Lung (tissue), 12 donors: ENCODE measurements around the gene SMG6. TPM values are rescaled to one million over a fixed set of nuclear protein-coding genes. Genes with fewer than 3 reads are reported as not detected.

ENCODE experiments used
- ATAC-seq: fragments of 200-7000 bp; cut with Tn5 transposase; one replicate; pipeline ENCODE4 v1.9.1; 2020; ENCODE audit warnings: moderate number of reproducible peaks; ENCODE audit not compliant: insufficient read depth, low FRiP score
- DNase-seq, 3 donors: peaks; one replicate each; pipeline ENCODE4 v3.0.0-alpha.2; 2013 to 2017
- H3K27ac ChIP-seq, 2 donors: one replicate each; pipeline ENCODE4 v1.5.1; 2013; ENCODE audit warnings: mild to moderate bottlenecking in 2 of 2, moderate library complexity in 2 of 2, control low read depth in 1 of 2, inconsistent platforms in 1 of 2, low read depth in 1 of 2, low read length in 1 of 2
- H3K27me3 ChIP-seq, 3 donors: one replicate each; pipeline ENCODE4 v1.5.1; 2013; ENCODE audit warnings: low read length in 2 of 3; ENCODE audit not compliant: control insufficient read depth in 3 of 3, insufficient read depth in 3 of 3
- H3K36me3 ChIP-seq, 4 donors: one replicate each; pipeline ENCODE4 v1.5.1; 2013; ENCODE audit warnings: low read length in 4 of 4, mild to moderate bottlenecking in 1 of 4, moderate library complexity in 1 of 4; ENCODE audit not compliant: control insufficient read depth in 4 of 4, insufficient read depth in 4 of 4
- H3K4me1 ChIP-seq, 5 donors: one replicate each; pipeline ENCODE4 v1.5.1; 2013; ENCODE audit warnings: low read length in 5 of 5, mild to moderate bottlenecking in 2 of 5, moderate library complexity in 1 of 5; ENCODE audit not compliant: control insufficient read depth in 5 of 5, insufficient read depth in 5 of 5
- H3K4me3 ChIP-seq: one replicate; pipeline ENCODE4 v1.5.1; 2013; ENCODE audit warnings: mild to moderate bottlenecking, control low read depth, moderate library complexity
- H3K9ac ChIP-seq, 2 donors: one replicate each; pipeline ENCODE4 v1.5.1; 2013; ENCODE audit warnings: low read length in 2 of 2, control low read depth in 1 of 2; ENCODE audit not compliant: insufficient read depth in 1 of 2
- H3K9me3 ChIP-seq, 4 donors: one replicate each; pipeline ENCODE4 v1.5.1; 2013; ENCODE audit warnings: low read length in 3 of 4, mild to moderate bottlenecking in 1 of 4, moderate library complexity in 1 of 4; ENCODE audit not compliant: control insufficient read depth in 4 of 4, insufficient read depth in 3 of 4
- WGBS, 2 donors: extraction: QIAGEN DNeasy Blood & Tissue Kit; methylation state at CpG; one replicate each; pipeline ENCODE4 v1.1.7; 2013; 5-methylcytosine and 5-hydroxymethylcytosine counted together
- polyA plus RNA-seq, 2 donors: library from polyadenylated mRNA; stranded (reverse); fragments of 200-250 nt; gene quantifications; one replicate each; pipeline ENCODE4 v1.2.1, GENCODE V29; 2013
- total RNA-seq, 2 donors: library from RNA; depleted of rRNA in 1 of 2; stranded (reverse); fragments of >200 nt in 1 of 2; gene quantifications; one replicate each; pipeline ENCODE4 v1.2.1, GENCODE V29; 2014 to 2021
- TF ChIP-seq, protein P1 (sequence below): IDR thresholded peaks from 2 replicates; pipeline ENCODE4 v1.5.1; 2012; ENCODE audit warnings: mild to moderate bottlenecking; ENCODE audit errors: control extremely low read depth, extremely low read depth
- donor health status: control.
- donor health status: control.
- donor health status: Bipolar disorder and iron deficiency.
- donor health status: healthy.
- donor health status: DM: yes; HTN: yes; CAD: no.

The SMG6 gene
- total and polyA plus RNA-seq, 4 donors = 17.6 to 45.1 (median 28.9) TPM

GRCh38 chr17:2124391-2124790 lies 179.2 kb downstream of the SMG6 start:
- Histone ChIP-seq H3K27me3 (no peaks in the 10 kb centered on the region), H3K4me1 (peaks cover 15 to 38% (median 25%) of the 10 kb centered on the region in 5 donors), H3K27ac (peak overlapping the region; percentile 42 to 91), H3K9ac (peak overlapping the region in 1 of 2 donors; percentile 60), H3K9me3 (no peaks in the 10 kb centered on the region), H3K36me3 (peaks cover 0 to 3% (median 0%) of the 10 kb centered on the region in 4 donors), H3K4me3 (no peak overlapping the region)
- no peak for DNase-seq
- ATAC-seq = no peak
- TF ChIP-seq, protein P1, sequence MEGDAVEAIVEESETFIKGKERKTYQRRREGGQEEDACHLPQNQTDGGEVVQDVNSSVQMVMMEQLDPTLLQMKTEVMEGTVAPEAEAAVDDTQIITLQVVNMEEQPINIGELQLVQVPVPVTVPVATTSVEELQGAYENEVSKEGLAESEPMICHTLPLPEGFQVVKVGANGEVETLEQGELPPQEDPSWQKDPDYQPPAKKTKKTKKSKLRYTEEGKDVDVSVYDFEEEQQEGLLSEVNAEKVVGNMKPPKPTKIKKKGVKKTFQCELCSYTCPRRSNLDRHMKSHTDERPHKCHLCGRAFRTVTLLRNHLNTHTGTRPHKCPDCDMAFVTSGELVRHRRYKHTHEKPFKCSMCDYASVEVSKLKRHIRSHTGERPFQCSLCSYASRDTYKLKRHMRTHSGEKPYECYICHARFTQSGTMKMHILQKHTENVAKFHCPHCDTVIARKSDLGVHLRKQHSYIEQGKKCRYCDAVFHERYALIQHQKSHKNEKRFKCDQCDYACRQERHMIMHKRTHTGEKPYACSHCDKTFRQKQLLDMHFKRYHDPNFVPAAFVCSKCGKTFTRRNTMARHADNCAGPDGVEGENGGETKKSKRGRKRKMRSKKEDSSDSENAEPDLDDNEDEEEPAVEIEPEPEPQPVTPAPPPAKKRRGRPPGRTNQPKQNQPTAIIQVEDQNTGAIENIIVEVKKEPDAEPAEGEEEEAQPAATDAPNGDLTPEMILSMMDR = no peak
- 70 to 76% methylated on average over 6 of the region's 6 CpGs for WGBS, 2 donors

GRCh38 chr17:2123375-2124251 lies 180.0 kb downstream of the SMG6 start:
- H3K36me3 ChIP-seq = peaks cover 0 to 3% (median 0%) of the 10 kb centered on the region in 4 donors
- WGBS, 2 donors = 30 to 40% methylated on average over 7 of the region's 7 CpGs
- H3K9ac ChIP-seq = peak overlapping the region in 1 of 2 donors; percentile 60
- no peaks in the 10 kb centered on the region for H3K27me3 ChIP-seq
- H3K27ac ChIP-seq = peak overlapping the region; percentile 51 to 91
- TF ChIP-seq, protein P1 = no peak
- ATAC-seq (peak; percentile 61), DNase-seq (peak in 2 of 3 donors; percentile 58 to 69)
- H3K4me1 ChIP-seq = peaks cover 15 to 38% (median 25%) of the 10 kb centered on the region in 5 donors
- no peaks in the 10 kb centered on the region for H3K9me3 ChIP-seq
- H3K4me3 ChIP-seq = no peak overlapping the region

DNA sequence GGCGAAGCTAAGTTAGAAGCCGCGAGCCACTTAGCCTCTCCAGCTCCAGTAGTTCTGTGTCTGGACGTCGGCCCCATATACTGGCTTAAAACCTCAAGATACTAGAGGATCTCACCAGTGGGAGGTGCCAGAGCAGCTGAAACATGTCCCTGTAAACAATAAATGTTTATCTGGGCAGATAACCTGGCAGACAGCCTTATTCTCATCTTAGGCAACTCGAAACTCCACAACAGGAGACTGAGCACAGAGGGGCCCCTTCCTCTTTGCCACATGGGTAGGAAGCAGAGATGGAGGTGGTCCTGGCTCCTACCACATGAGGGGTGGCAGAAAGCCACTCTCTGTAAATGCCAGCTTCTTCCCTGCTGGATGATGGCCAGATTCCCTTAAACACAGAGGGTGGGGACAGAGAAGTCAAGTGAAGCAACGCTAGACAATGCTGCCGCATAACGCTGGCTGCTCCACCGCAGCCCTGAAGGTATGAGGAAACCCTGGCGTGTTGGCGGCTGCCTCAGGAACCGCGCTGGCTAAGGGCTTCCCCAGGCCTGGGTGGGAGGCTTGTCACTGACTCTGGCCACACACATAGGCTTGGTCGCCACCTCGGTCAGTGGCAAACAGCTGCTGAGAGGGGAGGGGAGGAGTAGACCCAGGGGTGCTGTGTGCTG lies 180.8 kb downstream of the SMG6 start:
- WGBS, 2 donors = 19 to 40% methylated on average over 16 of the region's 16 CpGs
- H3K9me3 ChIP-seq = no peaks in the 10 kb centered on the region
- H3K9ac ChIP-seq = peak overlapping the region; percentile 9 to 58

More for the DNA sequence above, 180.8 kb downstream of the SMG6 start:
- peaks cover 15 to 38% (median 25%) of the 10 kb centered on the region in 5 donors for H3K4me1 ChIP-seq
- TF ChIP-seq, protein P1 = no peak
- H3K4me3 ChIP-seq = no peak overlapping the region
- DNase-seq = peak; percentile 86 to 97 (median 95)
- no peaks in the 10 kb centered on the region for H3K27me3 ChIP-seq
- peaks cover 0 to 3% (median 0%) of the 10 kb centered on the region in 4 donors for H3K36me3 ChIP-seq
- peak; percentile 73 for ATAC-seq
- peak overlapping the region; percentile 51 to 91 for H3K27ac ChIP-seq
